Astrocyte of the spinal cord (primary cell): ENCODE measurements around the gene SEMA3B.

Source experiments
- DNase-seq: peaks from one replicate; pipeline ENCODE4 v3.0.0; 2011; ENCODE audit warnings: low read depth, low spot score
- H3K4me3 ChIP-seq: 2 replicates; pipeline ENCODE4 v1.5.1; 2011; ENCODE audit warnings: low read depth, mild to moderate bottlenecking, low read length, moderate library complexity
- CTCF ChIP-seq: IDR thresholded peaks from 2 replicates; pipeline ENCODE4 v1.5.1; 2012; ENCODE audit warnings: low read depth, mild to moderate bottlenecking, low read length, inconsistent platforms
- in situ Hi-C: cut with HindIII; loops from 2 replicates; pipeline ENCODE4 v1.10.0; 2017; ENCODE audit warnings: low sequenced_read_pairs

The SEMA3B gene

GRCh38 chr3:50237754-50238548, 31.0 kb upstream of the SEMA3B start:
- peak; percentile 81 for DNase-seq
- in situ Hi-C loops = no loop called here
- peak overlapping the region; percentile 95 for H3K4me3 ChIP-seq
- TF ChIP-seq CTCF = no peak

DNA sequence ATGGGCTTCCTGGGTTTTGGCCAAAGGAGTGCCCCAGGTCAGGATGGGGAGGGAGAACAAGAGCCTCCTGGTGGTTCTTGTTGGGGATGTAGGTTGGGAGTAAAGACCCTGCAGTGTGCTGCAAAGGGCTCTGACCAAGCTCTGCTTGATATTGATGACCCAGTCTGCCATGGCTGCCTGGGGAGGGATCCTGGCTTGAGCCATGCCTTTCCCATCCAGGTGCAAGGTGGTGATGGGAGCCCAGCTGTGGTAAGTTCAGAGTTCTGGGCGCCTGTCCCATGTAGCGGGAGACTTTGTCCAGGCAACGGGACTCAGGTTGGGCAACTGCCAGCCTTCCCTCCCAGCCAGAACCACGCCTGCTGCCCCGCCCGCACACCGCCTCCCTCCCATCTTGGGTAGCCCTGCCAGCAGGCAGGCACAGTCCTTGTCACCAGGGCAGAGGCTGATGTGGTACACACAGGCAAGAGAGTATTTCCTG, 30.4 kb upstream of the SEMA3B start:
- in situ Hi-C loops = no loop called here

GRCh38 chr3:50239649-50240048, 29.3 kb upstream of the SEMA3B start:
- in situ Hi-C loops = no loop called here
- no peak for TF ChIP-seq CTCF
- DNase-seq = no peak
- no peak overlapping the region for H3K4me3 ChIP-seq

More for the DNA sequence above, 30.4 kb upstream of the SEMA3B start:
- no peak for DNase-seq
- peak overlapping the region; percentile 95 for H3K4me3 ChIP-seq
- TF ChIP-seq CTCF = peak; percentile 6

DNA sequence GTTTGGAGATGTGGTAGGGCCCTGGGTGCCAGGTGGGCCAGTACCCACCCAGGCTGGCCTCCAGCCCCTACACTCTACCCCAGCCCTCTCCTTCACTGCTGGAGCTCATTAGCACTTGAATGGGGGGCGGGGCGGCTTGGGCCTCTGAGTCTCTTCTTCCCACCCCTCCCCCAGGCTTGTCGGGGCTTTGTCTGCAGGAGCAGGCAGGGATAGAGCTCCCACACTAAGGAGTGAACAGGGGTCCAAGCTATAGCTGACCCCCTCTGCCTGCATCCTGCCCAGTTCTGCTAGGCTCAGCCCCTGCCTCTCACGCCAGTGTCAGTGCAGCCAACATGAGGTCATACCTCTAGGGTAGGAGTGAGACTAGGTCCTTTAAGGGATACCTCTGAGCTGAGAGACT, 27.8 kb upstream of the SEMA3B start:
- TF ChIP-seq CTCF = no peak
- in situ Hi-C loops = no loop called here
- H3K4me3 ChIP-seq = no peak overlapping the region
- no peak for DNase-seq

DNA sequence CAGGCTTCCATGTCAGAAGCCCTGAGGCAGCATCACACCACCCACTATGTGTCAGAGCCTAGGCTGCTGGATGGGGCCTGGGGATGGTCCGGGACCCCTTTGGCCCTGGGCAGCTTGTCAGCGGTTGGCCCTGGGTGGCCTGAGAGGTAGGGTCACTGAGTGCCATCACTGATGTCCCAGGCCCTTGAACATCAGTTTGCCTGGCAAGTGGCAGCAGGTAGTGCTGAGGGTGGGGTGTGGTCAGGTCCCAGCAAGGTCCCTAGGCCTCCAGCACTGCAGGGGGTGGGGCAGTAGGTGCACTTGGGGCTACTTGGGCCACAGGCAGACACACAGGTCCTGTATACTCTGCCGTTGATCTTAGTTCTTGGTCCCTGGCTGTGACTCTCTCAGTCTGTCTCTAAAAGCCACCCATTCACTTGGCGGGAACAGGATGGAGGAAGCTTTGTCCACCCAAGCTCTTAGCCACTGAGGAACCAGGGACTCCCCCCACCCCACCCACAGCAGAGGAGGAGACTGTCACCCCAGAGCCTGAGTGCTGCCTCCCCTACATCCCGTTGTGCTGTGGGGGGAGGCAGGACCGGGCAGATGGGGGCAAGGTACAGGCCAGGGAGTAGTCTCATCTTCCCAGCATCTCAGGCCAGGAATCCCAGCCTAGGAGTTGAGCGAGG, 27.1 kb upstream of the SEMA3B start:
- TF ChIP-seq CTCF = no peak
- H3K4me3 ChIP-seq = no peak overlapping the region
- DNase-seq = no peak
- in situ Hi-C loops = no loop called here

GRCh38 chr3:50242381-50242770, 26.6 kb upstream of the SEMA3B start:
- in situ Hi-C loops = no loop called here
- TF ChIP-seq CTCF = no peak
- no peak overlapping the region for H3K4me3 ChIP-seq
- no peak for DNase-seq
